22Rv1 (cell line): Measurements from ENCODE around the gene ARRDC5.
"Not testable (repeated sequence)": the region's sequence is repeated elsewhere in the genome, so short reads cannot be mapped to it uniquely, and the experiment has no call there.

Experiments
- H3K27ac ChIP-seq: fragments of 450-650 bp; 2 replicates; pipeline ENCODE4 v1.5.1; 2017
- ZFX ChIP-seq: fragments of 450-650 bp; IDR thresholded peaks from 2 replicates; pipeline ENCODE4 v1.6.1; 2017; ENCODE audit warnings: antibody characterized with exemption, borderline replicate concordance
- TF ChIP-seq, protein P1 (sequence below): fragments of 450-650 bp; IDR thresholded peaks from 2 replicates; pipeline ENCODE4 v1.5.1; 2017; ENCODE audit warnings: mild to moderate bottlenecking

The ARRDC5 gene

DNA sequence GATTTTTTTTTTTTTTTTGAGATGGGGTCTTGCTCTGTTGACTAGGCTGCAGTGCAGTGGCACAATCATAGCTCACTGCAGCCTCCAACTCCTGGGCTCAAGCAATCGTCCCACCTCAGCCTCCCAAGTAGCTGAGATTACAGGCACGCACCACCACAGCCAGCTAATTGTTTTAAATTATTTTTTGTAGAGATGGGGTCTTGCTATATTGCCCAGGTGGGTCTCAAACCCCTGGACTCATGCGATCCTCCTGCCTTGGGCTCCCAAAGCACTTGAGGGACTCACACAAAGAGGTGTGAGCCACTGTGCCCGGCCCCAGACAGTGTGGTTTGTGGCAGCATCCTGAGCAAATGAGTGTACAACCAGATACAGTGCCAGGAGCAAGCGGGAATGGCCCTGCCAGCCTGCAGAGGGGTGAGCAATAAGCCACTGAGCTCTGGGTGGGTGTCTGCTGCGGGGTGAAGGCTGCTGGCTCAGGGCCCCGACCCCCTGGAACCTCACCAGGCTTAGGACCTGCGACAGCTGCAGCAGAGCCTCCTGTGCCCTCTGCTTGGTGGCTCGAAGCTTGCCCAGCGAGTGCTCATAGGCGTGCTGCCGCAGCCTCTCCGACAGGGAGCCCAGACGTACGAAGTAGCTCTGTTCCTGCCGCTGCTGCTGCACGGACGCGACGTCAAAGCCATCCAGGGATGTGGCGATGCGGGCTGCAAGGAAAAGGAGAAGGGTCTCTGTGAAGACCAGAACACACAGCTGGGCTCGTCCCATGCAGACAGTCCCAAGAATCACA lies 55.3 kb downstream of the ARRDC5 start:
- H3K27ac ChIP-seq: no peak overlapping the region
- TF ChIP-seq ZFX: no peak
- TF ChIP-seq, protein P1, sequence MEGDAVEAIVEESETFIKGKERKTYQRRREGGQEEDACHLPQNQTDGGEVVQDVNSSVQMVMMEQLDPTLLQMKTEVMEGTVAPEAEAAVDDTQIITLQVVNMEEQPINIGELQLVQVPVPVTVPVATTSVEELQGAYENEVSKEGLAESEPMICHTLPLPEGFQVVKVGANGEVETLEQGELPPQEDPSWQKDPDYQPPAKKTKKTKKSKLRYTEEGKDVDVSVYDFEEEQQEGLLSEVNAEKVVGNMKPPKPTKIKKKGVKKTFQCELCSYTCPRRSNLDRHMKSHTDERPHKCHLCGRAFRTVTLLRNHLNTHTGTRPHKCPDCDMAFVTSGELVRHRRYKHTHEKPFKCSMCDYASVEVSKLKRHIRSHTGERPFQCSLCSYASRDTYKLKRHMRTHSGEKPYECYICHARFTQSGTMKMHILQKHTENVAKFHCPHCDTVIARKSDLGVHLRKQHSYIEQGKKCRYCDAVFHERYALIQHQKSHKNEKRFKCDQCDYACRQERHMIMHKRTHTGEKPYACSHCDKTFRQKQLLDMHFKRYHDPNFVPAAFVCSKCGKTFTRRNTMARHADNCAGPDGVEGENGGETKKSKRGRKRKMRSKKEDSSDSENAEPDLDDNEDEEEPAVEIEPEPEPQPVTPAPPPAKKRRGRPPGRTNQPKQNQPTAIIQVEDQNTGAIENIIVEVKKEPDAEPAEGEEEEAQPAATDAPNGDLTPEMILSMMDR: no peak

DNA sequence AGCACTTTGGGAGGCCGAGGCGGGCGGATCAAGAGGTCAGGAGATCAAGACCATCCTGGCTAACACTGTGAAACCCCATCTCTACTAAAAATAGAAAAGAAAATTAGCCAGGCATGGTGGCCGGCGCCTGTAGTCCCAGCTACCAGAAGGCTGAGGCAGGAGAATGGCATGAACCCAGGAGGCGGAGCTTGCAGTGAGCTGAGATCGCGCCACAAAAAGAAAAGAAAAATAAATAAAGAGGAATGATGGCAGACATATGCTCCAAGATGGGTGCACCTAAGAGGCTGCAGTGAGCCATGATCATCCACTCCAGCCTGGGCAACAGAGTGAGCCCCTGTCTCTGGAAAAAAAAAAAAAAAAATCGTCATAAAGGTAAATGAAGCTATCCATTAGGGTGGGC lies 56.7 kb downstream of the ARRDC5 start:
- H3K27ac ChIP-seq: not testable (repeated sequence)

DNA sequence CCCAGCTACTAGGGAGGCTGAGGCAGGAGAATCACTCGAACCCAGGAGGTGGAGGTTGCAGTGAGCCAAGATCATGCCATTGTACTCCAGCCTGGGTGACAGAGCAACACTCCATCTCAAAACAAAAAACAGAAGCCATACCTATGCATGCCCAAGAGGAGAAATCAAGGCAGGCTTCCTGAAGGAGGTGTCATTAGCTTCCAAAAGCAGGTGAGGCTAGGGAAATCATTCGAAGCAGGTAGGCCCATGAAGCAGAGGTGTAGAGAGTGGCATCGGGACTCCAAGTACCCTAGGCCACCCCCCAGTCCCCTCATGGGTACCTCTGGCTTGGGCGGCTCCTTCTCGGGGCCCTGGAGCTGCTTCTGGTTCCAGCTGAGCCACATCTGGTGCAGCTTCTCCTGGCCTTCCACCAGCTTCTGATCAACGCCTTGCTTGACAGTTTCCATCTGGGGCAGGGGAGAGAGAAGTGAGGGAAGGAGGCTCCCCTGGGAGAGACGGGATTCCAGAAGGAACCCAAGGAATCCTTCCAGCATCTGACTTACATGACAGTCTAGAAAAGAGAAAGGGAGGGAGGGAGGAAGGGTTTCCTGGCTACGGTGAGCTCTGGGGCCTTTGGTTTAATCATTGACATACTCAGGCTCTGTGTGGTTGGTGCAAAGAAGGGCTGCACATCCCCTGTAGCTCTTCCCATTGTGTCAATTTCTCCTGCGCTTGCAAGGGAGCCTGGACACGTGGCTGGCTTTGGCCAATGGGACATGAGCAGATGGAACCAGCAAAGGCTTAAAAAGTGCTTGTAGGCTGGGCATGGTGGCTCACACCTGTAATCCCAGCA lies 58.1 kb downstream of the ARRDC5 start:
- TF ChIP-seq, protein P1: no peak
- no peak for TF ChIP-seq ZFX
- H3K27ac ChIP-seq: no peak overlapping the region

DNA sequence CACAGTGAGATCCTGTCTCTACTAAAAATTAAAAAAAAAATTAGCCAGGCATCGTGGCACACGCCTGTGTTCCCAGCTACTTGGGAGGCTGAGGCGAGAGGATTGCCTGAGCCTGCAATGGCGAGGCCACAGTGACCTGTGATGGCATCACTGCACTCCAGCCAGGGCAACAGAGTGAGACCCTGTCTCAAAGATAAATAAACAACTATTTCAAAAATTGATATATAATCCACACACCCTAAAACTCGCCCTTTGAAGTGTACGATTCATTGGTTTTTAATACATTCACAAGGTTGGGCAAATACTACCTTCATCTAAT lies 59.1 kb downstream of the ARRDC5 start:
- TF ChIP-seq, protein P1: no peak
- TF ChIP-seq ZFX: no peak

More for the DNA sequence above, 59.1 kb downstream of the ARRDC5 start:
- H3K27ac ChIP-seq: no peak overlapping the region
